HepG2 (cell line): Measurements from ENCODE around the gene GRID1. TPM values are rescaled to one million over a fixed set of nuclear protein-coding genes. Genes with fewer than 3 reads are reported as not detected.
"Not testable (repeated sequence)": the region's sequence is repeated elsewhere in the genome, so short reads cannot be mapped to it uniquely, and the experiment has no call there.

Experiments used
- ATAC-seq: fragments of 200-7000 bp; cut with Tn5 transposase; 3 replicates; pipeline ENCODE4 v1.9.1; 2020; ENCODE audit warnings: mild to moderate bottlenecking, moderate library complexity
- BruUV-seq: library from RNA; stranded (reverse); fragments of 400-500 nt; replicated peaks from 2 replicates; lab custom pipeline; 2021; lab: Mats Ljungman, UMichigan
- CTCF ChIA-PET: fragments of 300-600 bp; formaldehyde crosslinking; extraction: SDS; loops from one replicate; lab custom pipeline; 2021; ENCODE audit warnings: low total read pairs, inconsistent platforms, low intra/inter-chr PET ratio; lab: Yijun Ruan, JAX
- POLR2A ChIA-PET: fragments of 350-600 bp; sonication (Branson Sonifier 250); formaldehyde crosslinking; loops from one replicate; lab custom pipeline; 2020; ENCODE audit warnings: antibody characterized with exemption, inconsistent platforms; lab: Yijun Ruan, JAX
- DNase-seq: peaks from one replicate; pipeline ENCODE4 v3.0.0-alpha.2; 2015; ENCODE audit warnings: low spot score
- FAIRE-seq: peaks from 3 replicates; lab custom pipeline; 2011; peaks lifted over from hg19 to GRCh38; lab: Jason Lieb, UNC
- H2AFZ ChIP-seq: one replicate; pipeline ENCODE4 v1.6.1; 2011; ENCODE audit warnings: low read length, inconsistent platforms
- H3K27ac ChIP-seq: fragments of 300-600 bp; 3 replicates; pipeline ENCODE4 v1.8.0; 2011; ENCODE audit warnings: mixed run types, mild to moderate bottlenecking, mixed read lengths, low read length, inconsistent platforms; ENCODE audit not compliant: insufficient read depth; ENCODE audit errors: extremely low read length
- H3K27me3 ChIP-seq, 2 experiments: fragments of 200-600 bp in 1 of 2; 2 replicates in 1 of 2; 3 replicates in 1 of 2; pipeline versions ENCODE4 v1.6.0 to v1.8.0; 2011; ENCODE audit warnings: low read length in 2 of 2, mild to moderate bottlenecking in 2 of 2, moderate library complexity in 2 of 2, inconsistent platforms in 1 of 2; ENCODE audit not compliant: insufficient read depth in 2 of 2, control insufficient read depth in 1 of 2
- H3K36me3 ChIP-seq, 2 experiments: fragments of 200-600 bp in 1 of 2; replicated peaks in 1 of 2; 2 replicates in 1 of 2; 3 replicates in 1 of 2; pipeline versions ENCODE4 v1.5.1 to v1.8.0; 2011; ENCODE audit warnings: low read length in 2 of 2, inconsistent platforms in 1 of 2; ENCODE audit not compliant: insufficient read depth in 2 of 2, control insufficient read depth in 1 of 2
- H3K4me1 ChIP-seq: 2 replicates; pipeline ENCODE4 v1.5.1; 2012; ENCODE audit warnings: low read length, inconsistent platforms; ENCODE audit not compliant: insufficient read depth
- H3K4me2 ChIP-seq: 2 replicates; pipeline ENCODE4 v1.6.0; 2011; ENCODE audit warnings: low read depth, low read length, inconsistent platforms
- H3K4me3 ChIP-seq, 3 experiments: fragments of 200-600 bp in 1 of 3; sonication (generic), shearing (Covaris generic) in 1 of 3; replicated peaks in 1 of 3; 2 replicates each; pipeline ENCODE4 v1.5.1; 2011 to 2016; ENCODE audit warnings: low read length in 3 of 3, inconsistent platforms in 2 of 3, low read depth in 2 of 3, mild to moderate bottlenecking in 2 of 3, control low read depth in 1 of 3, mixed read lengths in 1 of 3; ENCODE audit not compliant: insufficient read depth in 1 of 3
- H3K79me2 ChIP-seq: one replicate; pipeline ENCODE4 v1.6.1; 2011; ENCODE audit warnings: low read length, inconsistent platforms; ENCODE audit not compliant: insufficient read depth
- H3K9ac ChIP-seq: 2 replicates; pipeline ENCODE4 v1.6.0; 2011; ENCODE audit warnings: mild to moderate bottlenecking, low read depth, low read length, inconsistent platforms; ENCODE audit not compliant: insufficient read depth
- H3K9me3 ChIP-seq: 2 replicates; pipeline ENCODE4 v1.5.1; 2012; ENCODE audit warnings: mild to moderate bottlenecking, low read length
- H4K20me1 ChIP-seq: 2 replicates; pipeline ENCODE4 v1.6.0; 2011; ENCODE audit warnings: inconsistent platforms, mild to moderate bottlenecking, low read length, moderate library complexity; ENCODE audit not compliant: insufficient read depth
- JDP2 ChIP-seq: sonication (generic); formaldehyde crosslinking; IDR thresholded peaks from 2 replicates; pipeline ENCODE4 v1.8.1; 2022; ENCODE audit warnings: missing genetic modification reagents, borderline replicate concordance
- NFIC ChIP-seq: IDR thresholded peaks from 2 replicates; pipeline ENCODE4 v1.6.1; 2012; ENCODE audit warnings: mild to moderate bottlenecking, low read length, inconsistent platforms
- XRCC5 ChIP-seq: fragments of 200-400 bp; formaldehyde crosslinking; optimal IDR thresholded peaks from 2 replicates; pipeline ENCODE3; 2017; ENCODE audit warnings: mild to moderate bottlenecking, low read length
- WGBS: methylation state at CpG from one replicate; pipeline ENCODE4 v1.1.6; 2017; ENCODE audit warnings: low lambda C conversion rate; 5-methylcytosine and 5-hydroxymethylcytosine counted together
- in situ Hi-C: cut with HindIII; loops from 2 replicates; pipeline ENCODE4 v1.10.0; 2017; ENCODE audit warnings: low pct_unique_long_range_greater_than_20kb; ENCODE audit not compliant: extremely low pct_ligation_motif_present
- intact Hi-C: fragments of 100-400 bp; cut with micrococcal nuclease; formaldehyde crosslinking; loops from one replicate; pipeline ENCODE4 v1.10.0; 2022; ENCODE audit not compliant: unreplicated experiment
- polyA plus RNA-seq, 8 experiments: library from polyadenylated mRNA; depleted of rRNA in 3 of 8; stranded (reverse) in 7 of 8; unstranded in 1 of 8; fragments of >200 nt; fragmentation: Illumina TruSeq in 4 of 8; extraction: Trizol in 4 of 8; gene quantifications; 2 replicates each; pipeline versions ENCODE4 v1.2.1 to v1.2.3, GENCODE V29; 2011 to 2016; ENCODE audit warnings: low read depth in 4 of 8, missing spikeins in 1 of 8, mixed read lengths in 1 of 8; ENCODE audit not compliant: insufficient read depth in 1 of 8
- total RNA-seq, 5 experiments: library from RNA; depleted of rRNA; stranded (reverse); fragments of >200 nt; fragmentation: Illumina TruSeq; extraction: Trizol; gene quantifications; 2 replicates each; pipeline ENCODE4 v1.2.3, GENCODE V29; 2016; ENCODE audit warnings: low read depth in 1 of 5
- TF ChIP-seq, protein P1 (sequence below): sonication (generic); formaldehyde crosslinking; IDR thresholded peaks from one replicate; pipeline ENCODE4 v1.5.1; 2020; ENCODE audit warnings: mild to moderate bottlenecking, missing genetic modification reagents; ENCODE audit errors: not compliant biosample characterization

GRID1 gene
- total and polyA plus RNA-seq, 2 of the 13 experiments (the other 11 are each of a cell fraction or from before 2014, with no cell fraction given): 0.05 TPM; not detected in 1

DNA sequence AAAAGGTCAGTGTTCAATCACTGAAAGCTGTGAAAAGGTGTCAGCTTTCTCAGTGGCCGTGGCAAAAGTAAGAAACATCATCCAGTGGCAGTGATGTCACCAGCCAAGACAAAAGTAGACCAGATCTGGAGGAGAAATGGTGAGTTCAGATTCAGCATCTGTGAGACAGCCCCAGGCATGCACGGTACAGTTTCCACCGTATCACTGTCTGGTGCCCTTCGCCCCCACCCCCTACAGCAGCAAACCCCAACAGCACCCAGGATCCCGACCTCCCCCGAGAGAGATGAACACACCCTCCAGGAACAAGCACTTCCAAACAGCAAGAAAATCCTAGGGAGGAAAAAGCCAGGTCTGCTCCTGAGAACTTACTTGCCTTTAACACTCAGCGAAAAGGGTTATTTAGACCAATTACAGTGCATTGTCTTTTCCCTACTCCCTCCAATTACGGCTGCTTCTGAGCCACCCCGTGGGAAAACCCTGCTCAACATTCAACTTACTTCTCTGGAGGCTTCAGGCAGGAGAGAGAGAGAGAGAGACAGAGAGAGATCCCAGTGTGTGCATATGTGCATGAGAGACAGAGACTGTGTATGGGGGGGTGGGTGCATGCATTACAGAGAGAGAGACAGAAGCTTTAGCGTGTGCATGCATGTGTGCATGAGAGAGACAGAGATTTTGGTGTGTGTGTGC, 189.6 kb downstream of the GRID1 start (continued):
- TF ChIP-seq, protein P1, sequence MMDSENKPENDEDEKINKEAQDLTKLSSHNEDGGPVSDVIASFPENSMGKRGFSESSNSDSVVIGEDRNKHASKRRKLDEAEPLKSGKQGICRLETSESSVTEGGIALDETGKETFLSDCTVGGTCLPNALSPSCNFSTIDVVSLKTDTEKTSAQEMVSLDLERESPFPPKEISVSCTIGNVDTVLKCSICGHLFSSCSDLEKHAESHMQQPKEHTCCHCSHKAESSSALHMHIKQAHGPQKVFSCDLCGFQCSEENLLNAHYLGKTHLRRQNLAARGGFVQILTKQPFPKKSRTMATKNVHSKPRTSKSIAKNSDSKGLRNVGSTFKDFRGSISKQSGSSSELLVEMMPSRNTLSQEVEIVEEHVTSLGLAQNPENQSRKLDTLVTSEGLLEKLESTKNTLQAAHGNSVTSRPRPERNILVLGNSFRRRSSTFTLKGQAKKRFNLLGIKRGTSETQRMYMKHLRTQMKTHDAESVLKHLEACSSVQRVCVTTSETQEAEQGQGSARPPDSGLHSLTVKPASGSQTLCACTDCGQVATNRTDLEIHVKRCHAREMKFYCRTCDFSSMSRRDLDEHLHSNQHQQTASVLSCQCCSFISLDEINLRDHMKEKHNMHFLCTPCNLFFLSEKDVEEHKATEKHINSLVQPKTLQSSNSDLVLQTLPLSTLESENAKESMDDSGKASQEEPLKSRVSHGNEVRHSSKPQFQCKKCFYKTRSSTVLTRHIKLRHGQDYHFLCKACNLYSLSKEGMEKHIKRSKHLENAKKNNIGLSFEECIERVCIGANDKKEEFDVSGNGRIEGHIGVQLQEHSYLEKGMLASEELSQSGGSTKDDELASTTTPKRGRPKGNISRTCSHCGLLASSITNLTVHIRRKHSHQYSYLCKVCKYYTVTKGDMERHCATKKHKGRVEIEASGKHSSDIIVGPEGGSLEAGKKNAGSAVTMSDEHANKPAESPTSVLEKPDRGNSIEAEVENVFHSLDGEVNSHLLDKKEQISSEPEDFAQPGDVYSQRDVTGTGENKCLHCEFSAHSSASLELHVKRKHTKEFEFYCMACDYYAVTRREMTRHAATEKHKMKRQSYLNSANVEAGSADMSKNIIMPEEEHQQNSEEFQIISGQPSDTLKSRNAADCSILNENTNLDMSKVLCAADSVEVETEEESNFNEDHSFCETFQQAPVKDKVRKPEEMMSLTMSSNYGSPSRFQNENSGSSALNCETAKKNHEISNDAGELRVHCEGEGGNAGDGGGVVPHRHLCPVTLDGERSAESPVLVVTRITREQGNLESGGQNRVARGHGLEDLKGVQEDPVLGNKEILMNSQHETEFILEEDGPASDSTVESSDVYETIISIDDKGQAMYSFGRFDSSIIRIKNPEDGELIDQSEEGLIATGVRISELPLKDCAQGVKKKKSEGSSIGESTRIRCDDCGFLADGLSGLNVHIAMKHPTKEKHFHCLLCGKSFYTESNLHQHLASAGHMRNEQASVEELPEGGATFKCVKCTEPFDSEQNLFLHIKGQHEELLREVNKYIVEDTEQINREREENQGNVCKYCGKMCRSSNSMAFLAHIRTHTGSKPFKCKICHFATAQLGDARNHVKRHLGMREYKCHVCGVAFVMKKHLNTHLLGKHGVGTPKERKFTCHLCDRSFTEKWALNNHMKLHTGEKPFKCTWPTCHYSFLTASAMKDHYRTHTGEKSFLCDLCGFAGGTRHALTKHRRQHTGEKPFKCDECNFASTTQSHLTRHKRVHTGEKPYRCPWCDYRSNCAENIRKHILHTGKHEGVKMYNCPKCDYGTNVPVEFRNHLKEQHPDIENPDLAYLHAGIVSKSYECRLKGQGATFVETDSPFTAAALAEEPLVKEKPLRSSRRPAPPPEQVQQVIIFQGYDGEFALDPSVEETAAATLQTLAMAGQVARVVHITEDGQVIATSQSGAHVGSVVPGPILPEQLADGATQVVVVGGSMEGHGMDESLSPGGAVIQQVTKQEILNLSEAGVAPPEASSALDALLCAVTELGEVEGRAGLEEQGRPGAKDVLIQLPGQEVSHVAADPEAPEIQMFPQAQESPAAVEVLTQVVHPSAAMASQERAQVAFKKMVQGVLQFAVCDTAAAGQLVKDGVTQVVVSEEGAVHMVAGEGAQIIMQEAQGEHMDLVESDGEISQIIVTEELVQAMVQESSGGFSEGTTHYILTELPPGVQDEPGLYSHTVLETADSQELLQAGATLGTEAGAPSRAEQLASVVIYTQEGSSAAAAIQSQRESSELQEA (CRISPR knock-in tag): no peak
- TF ChIP-seq NFIC: no peak
- no peak for TF ChIP-seq XRCC5
- no peak for TF ChIP-seq JDP2 (CRISPR knock-in tag)

DNA sequence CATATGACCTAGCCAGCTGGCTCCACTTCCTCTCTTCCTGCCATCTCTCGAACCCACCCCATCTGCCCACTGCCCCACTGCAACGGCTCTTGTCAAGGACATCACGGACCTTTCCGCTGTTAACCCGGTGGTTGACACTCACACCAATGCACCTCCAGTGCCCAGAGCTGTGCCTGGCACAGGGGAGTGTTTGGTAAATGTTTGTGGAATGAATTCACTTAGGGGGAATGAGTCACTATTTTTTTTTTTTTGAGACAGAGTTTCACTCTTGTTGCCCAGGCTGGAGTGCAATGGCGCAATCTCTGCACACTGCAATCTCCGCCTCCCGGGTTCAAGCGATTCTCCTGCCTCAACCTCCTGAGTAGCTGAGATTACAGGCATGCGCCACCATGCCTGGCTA, 191.1 kb downstream of the GRID1 start:
- H3K4me1 ChIP-seq, FAIRE-seq, H3K79me2 ChIP-seq, H3K27ac ChIP-seq, H3K4me3 ChIP-seq, DNase-seq, H2AFZ ChIP-seq, POLR2A ChIA-PET, H4K20me1 ChIP-seq, ATAC-seq, intact Hi-C loops, H3K9ac ChIP-seq, BruUV-seq, CTCF ChIA-PET, H3K9me3 ChIP-seq, H3K4me2 ChIP-seq, H3K36me3 ChIP-seq, H3K27me3 ChIP-seq: not testable (repeated sequence)
- in situ Hi-C loops: loop anchor here (5.0 kb wide), 1 partner anchor 202 kb away; no protein-coding TSS in a partner anchor
- 47% methylated on average over 10 of the region's 10 CpGs for WGBS
